ENCODE results near the gene AGRN.

AGRN gene

GRCh38 chr1:1089731-1090423 lies 70.0 kb downstream of the AGRN start:
- TF ChIP-seq CTCF (IDR thresholded peaks at IDR 0.05; ENCODE audit: insufficient read depth, low read depth, low read length, missing control alignments): no peak
- H3K4me3 ChIP-seq (ENCODE audit: low read depth, low read length): no peak overlapping the region
- DNase-seq (ENCODE audit: low read depth): no peak

GRCh38 chr1:1090424-1091343 lies 70.8 kb downstream of the AGRN start:
- TF ChIP-seq CTCF (IDR thresholded peaks at IDR 0.05; ENCODE audit: insufficient read depth, low read depth, low read length, missing control alignments): no peak
- DNase-seq (ENCODE audit: low read depth): no peak
- no peak overlapping the region for H3K4me3 ChIP-seq (ENCODE audit: low read depth, low read length)

- H3K4me3 ChIP-seq (ENCODE audit: low read depth, low read length): no peak overlapping the region
- TF ChIP-seq CTCF (IDR thresholded peaks at IDR 0.05; ENCODE audit: insufficient read depth, low read depth, low read length, missing control alignments): no peak
- no peak for DNase-seq (ENCODE audit: low read depth)
These were observed 71.6 kb downstream of the AGRN start for GRCh38 chr1:1091344-1092148.

GRCh38 chr1:1092149-1092855 lies 72.4 kb downstream of the AGRN start:
- DNase-seq (ENCODE audit: low read depth): no peak
- TF ChIP-seq CTCF (IDR thresholded peaks at IDR 0.05; ENCODE audit: insufficient read depth, low read depth, low read length, missing control alignments): no peak
- no peak overlapping the region for H3K4me3 ChIP-seq (ENCODE audit: low read depth, low read length)

GRCh38 chr1:1092894-1093609 lies 73.1 kb downstream of the AGRN start:
- TF ChIP-seq CTCF (IDR thresholded peaks at IDR 0.05; ENCODE audit: insufficient read depth, low read depth, low read length, missing control alignments): no peak
- H3K4me3 ChIP-seq (ENCODE audit: low read depth, low read length): no peak overlapping the region
- no peak for DNase-seq (ENCODE audit: low read depth)

- H3K4me3 ChIP-seq (ENCODE audit: low read depth, low read length): no peak overlapping the region
- TF ChIP-seq CTCF (IDR thresholded peaks at IDR 0.05; ENCODE audit: insufficient read depth, low read depth, low read length, missing control alignments): no peak
- no peak for DNase-seq (ENCODE audit: low read depth)
These were observed 73.7 kb downstream of the AGRN start for GRCh38 chr1:1093610-1093943.
